CD8-positive, alpha-beta memory T cell (primary cell): ENCODE measurements around the gene RLN3. TPM values are rescaled to one million over a fixed set of nuclear protein-coding genes. Genes with fewer than 3 reads are reported as not detected.

Source experiments
- CTCF ChIA-PET: fragments of 350-600 bp; sonication (Branson Sonifier 250); formaldehyde crosslinking; loops from one replicate; lab custom pipeline; 2021; ENCODE audit warnings: antibody characterized with exemption; lab: Charles Lee
- POLR2A ChIA-PET: fragments of 350-600 bp; sonication (Branson Sonifier 250); formaldehyde crosslinking; loops from one replicate; lab custom pipeline; 2021; ENCODE audit warnings: antibody characterized with exemption; lab: Charles Lee
- DNase-seq, 5 donors: peaks; one replicate each; pipeline versions ENCODE4 v3.0.0 to v3.0.0-alpha.2; 2020 to 2022; ENCODE audit warnings: mixed read lengths in 1 of 5
- H3K27ac ChIP-seq: one replicate; pipeline ENCODE4 v1.7.0; 2013; ENCODE audit warnings: low read depth, mild to moderate bottlenecking, low read length, moderate library complexity
- H3K27me3 ChIP-seq: 2 replicates; pipeline ENCODE4 v1.7.0; 2013; ENCODE audit warnings: low read length, mild to moderate bottlenecking; ENCODE audit not compliant: insufficient read depth, poor library complexity, severe bottlenecking
- H3K36me3 ChIP-seq: 2 replicates; pipeline ENCODE4 v1.7.0; 2013; ENCODE audit warnings: mild to moderate bottlenecking, low read length, moderate library complexity; ENCODE audit not compliant: insufficient read depth
- H3K4me1 ChIP-seq: 2 replicates; pipeline ENCODE4 v1.7.0; 2013; ENCODE audit warnings: mild to moderate bottlenecking, low read length, moderate library complexity; ENCODE audit not compliant: insufficient read depth
- H3K4me3 ChIP-seq: 2 replicates; pipeline ENCODE4 v1.7.0; 2013; ENCODE audit warnings: mild to moderate bottlenecking, low read length
- H3K9me3 ChIP-seq: 2 replicates; pipeline ENCODE4 v1.7.0; 2013; ENCODE audit warnings: mild to moderate bottlenecking, low read length
- H3K27ac Mint-ChIP-seq, 8 donors: one replicate each; pipeline ENCODE4 v1.8.0; 2020 to 2021; ENCODE audit warnings: mixed read lengths in 8 of 8, mild to moderate bottlenecking in 6 of 8, inconsistent platforms in 3 of 8, moderate library complexity in 3 of 8
- H3K27me3 Mint-ChIP-seq, 2 donors: one replicate each; pipeline ENCODE4 v1.8.0; 2020 to 2021; ENCODE audit warnings: mixed read lengths in 2 of 2, mild to moderate bottlenecking in 1 of 2, moderate library complexity in 1 of 2
- H3K36me3 Mint-ChIP-seq, 3 donors: one replicate each; pipeline ENCODE4 v1.8.0; 2020 to 2021; ENCODE audit warnings: mixed read lengths in 3 of 3, inconsistent platforms in 1 of 3, mild to moderate bottlenecking in 1 of 3
- H3K4me1 Mint-ChIP-seq, 3 donors: one replicate each; pipeline ENCODE4 v1.8.0; 2020 to 2021; ENCODE audit warnings: mixed read lengths in 3 of 3, inconsistent platforms in 1 of 3, mild to moderate bottlenecking in 1 of 3
- H3K4me3 Mint-ChIP-seq, 7 donors: one replicate each; pipeline ENCODE4 v1.8.0; 2020 to 2021; ENCODE audit warnings: mixed read lengths in 7 of 7, mild to moderate bottlenecking in 6 of 7, moderate library complexity in 4 of 7, inconsistent platforms in 2 of 7
- H3K9me3 Mint-ChIP-seq, 5 donors: one replicate each; pipeline ENCODE4 v1.8.0; 2020 to 2022; ENCODE audit warnings: mixed read lengths in 5 of 5, mild to moderate bottlenecking in 3 of 5, moderate library complexity in 2 of 5, inconsistent platforms in 1 of 5
- polyA plus RNA-seq: library from polyadenylated mRNA; unstranded; fragments of 300-500 nt; fragmentation: Illumina TruSeq; gene quantifications from one replicate; pipeline ENCODE4 v1.2.3, GENCODE V29; 2021
- total RNA-seq, 2 experiments: library from RNA; stranded (reverse); gene quantifications; one replicate each; pipeline ENCODE4 v1.2.3, GENCODE V29; 2021

RLN3 gene
- total and polyA plus RNA-seq, 3 experiments from 2014 or later: not detected

GRCh38 chr19:14003251-14004055 lies 24.5 kb upstream of the RLN3 start:
- Histone ChIP-seq H3K36me3 (peaks cover 3% of the 10 kb centered on the region), H3K27me3 (no peaks in the 10 kb centered on the region), H3K4me3 (peak overlapping the region; percentile 21), H3K4me1 (peaks cover 49% of the 10 kb centered on the region), H3K9me3 (peaks cover 5% of the 10 kb centered on the region), H3K27ac (peak overlapping the region; percentile 66)
- H3K27ac Mint-ChIP-seq: peak overlapping the region; percentile 96 to 99 (median 96)
- peaks cover 0 to 1% of the 10 kb centered on the region in 2 donors for H3K27me3 Mint-ChIP-seq
- peaks cover 0 to 18% (median 1%) of the 10 kb centered on the region in 3 donors for H3K36me3 Mint-ChIP-seq
- peak in 2 of 5 donors; percentile 36 to 44 for DNase-seq
- H3K4me1 Mint-ChIP-seq: peaks cover 40 to 66% (median 42%) of the 10 kb centered on the region in 3 donors
- POLR2A ChIA-PET: interaction anchor here (0.5 to 2.7 kb wide), 8 partner anchors 12 to 51 kb away, joined by 3 to 11 read pairs (median 3); partner anchors contain the start of genes DCAF15 and IL27RA
- H3K4me3 Mint-ChIP-seq: peak overlapping the region; percentile 60 to 86 (median 71)
- peaks cover 0 to 2% (median 0%) of the 10 kb centered on the region in 5 donors for H3K9me3 Mint-ChIP-seq
- CTCF ChIA-PET: interaction anchor here (0.9 to 2.0 kb wide), 11 partner anchors 11 to 124 kb away, joined by 3 to 6 read pairs (median 4); partner anchors contain the start of genes IL27RA and MISP3

- POLR2A ChIA-PET: interaction anchor here (0.8 to 2.7 kb wide), 5 partner anchors 13 to 27 kb away, joined by 3 to 11 read pairs (median 3); partner anchors contain the start of gene IL27RA
- Histone ChIP-seq H3K4me1 (peaks cover 49% of the 10 kb centered on the region), H3K27ac (peak overlapping the region; percentile 100), H3K4me3 (peak overlapping the region; percentile 35), H3K36me3 (no peaks in the 10 kb centered on the region), H3K9me3 (no peaks in the 10 kb centered on the region), H3K27me3 (no peaks in the 10 kb centered on the region)
- peaks cover 0 to 1% of the 10 kb centered on the region in 2 donors for H3K27me3 Mint-ChIP-seq
- H3K9me3 Mint-ChIP-seq: peaks cover 0 to 2% (median 0%) of the 10 kb centered on the region in 5 donors
- H3K27ac Mint-ChIP-seq: peak overlapping the region; percentile 94 to 100 (median 96)
- peak overlapping the region; percentile 69 to 98 (median 86) for H3K4me3 Mint-ChIP-seq
- DNase-seq: peak in 1 of 5 donors; percentile 25
- H3K36me3 Mint-ChIP-seq: peaks cover 0 to 12% (median 1%) of the 10 kb centered on the region in 3 donors
- CTCF ChIA-PET: interaction anchor here (0.8 to 2.0 kb wide), 6 partner anchors 16 to 132 kb away, joined by 3 to 5 read pairs (median 3); partner anchors contain the start of genes ASF1B and IL27RA
- peaks cover 38 to 60% (median 38%) of the 10 kb centered on the region in 3 donors for H3K4me1 Mint-ChIP-seq
These were observed 23.2 kb upstream of the RLN3 start for GRCh38 chr19:14004619-14005348.

- Histone ChIP-seq H3K4me3 (peak overlapping the region; percentile 53), H3K27ac (peak overlapping the region; percentile 100), H3K36me3 (no peaks in the 10 kb centered on the region), H3K9me3 (no peaks in the 10 kb centered on the region), H3K4me1 (peaks cover 43% of the 10 kb centered on the region), H3K27me3 (no peaks in the 10 kb centered on the region)
- ChIA-PET POLR2A (interaction anchor here (0.5 to 3.1 kb wide), 15 partner anchors 13 to 513 kb away, joined by 3 to 47 read pairs (median 5); partner anchors contain the start of genes ADGRE5, DCAF15, DNAJB1 and IL27RA), CTCF (interaction anchor here (0.8 to 3.5 kb wide), 5 partner anchors 16 to 131 kb away, joined by 3 to 19 read pairs (median 3); partner anchors contain the start of genes ASF1B and IL27RA)
- peaks cover 0 to 1% of the 10 kb centered on the region in 2 donors for H3K27me3 Mint-ChIP-seq
- peaks cover 34 to 52% (median 38%) of the 10 kb centered on the region in 3 donors for H3K4me1 Mint-ChIP-seq
- H3K9me3 Mint-ChIP-seq: peaks cover 0 to 2% (median 0%) of the 10 kb centered on the region in 5 donors
- peak overlapping the region; percentile 90 to 98 (median 96) for H3K4me3 Mint-ChIP-seq
- H3K27ac Mint-ChIP-seq: peak overlapping the region; percentile 96 to 100 (median 100)
- H3K36me3 Mint-ChIP-seq: peaks cover 0 to 10% (median 1%) of the 10 kb centered on the region in 3 donors
- peak; percentile 90 to 96 (median 92) for DNase-seq
These were observed 22.4 kb upstream of the RLN3 start for GRCh38 chr19:14005349-14006084.

GRCh38 chr19:14006085-14006765 lies 21.7 kb upstream of the RLN3 start, which contains the start of gene RFX1:
Gene RFX1 (minus strand): TSS chr19:14006320. CDS start chr19:13993843, 12,477 bp downstream.
- CTCF ChIA-PET: interaction anchor here (1.2 to 3.5 kb wide), 4 partner anchors 25 to 109 kb away, joined by 3 to 19 read pairs (median 5); partner anchors contain the start of gene IL27RA
- peaks cover 34 to 45% (median 34%) of the 10 kb centered on the region in 3 donors for H3K4me1 Mint-ChIP-seq
- Histone ChIP-seq H3K4me1 (peaks cover 36% of the 10 kb centered on the region), H3K9me3 (no peaks in the 10 kb centered on the region), H3K27me3 (no peaks in the 10 kb centered on the region), H3K4me3 (peak within 1 kb of the TSS; percentile 91), H3K36me3 (no peaks in the 10 kb centered on the region), H3K27ac (peak within 1 kb of the TSS; percentile 100)
- H3K27me3 Mint-ChIP-seq: peaks cover 0 to 3% of the 10 kb centered on the region in 2 donors
- POLR2A ChIA-PET: interaction anchor here (0.6 to 3.1 kb wide), 15 partner anchors 12 to 512 kb away, joined by 3 to 47 read pairs (median 5); partner anchors contain the start of genes ADGRE5, DCAF15, DNAJB1 and IL27RA
- H3K9me3 Mint-ChIP-seq: peaks cover 0 to 2% (median 0%) of the 10 kb centered on the region in 5 donors
- peaks cover 0 to 8% (median 1%) of the 10 kb centered on the region in 3 donors for H3K36me3 Mint-ChIP-seq
- peak; percentile 100 for DNase-seq
- H3K27ac Mint-ChIP-seq: peak within 1 kb of the TSS; percentile 96 to 100 (median 100)
- H3K4me3 Mint-ChIP-seq: peak within 1 kb of the TSS; percentile 90 to 98 (median 96)

GRCh38 chr19:14006766-14007562 lies 21.0 kb upstream of the RLN3 start:
- POLR2A ChIA-PET: interaction anchor here (0.6 to 3.1 kb wide), 14 partner anchors 13 to 1839 kb away, joined by 3 to 47 read pairs (median 5); partner anchors contain the start of genes ADGRE5, DCAF15, DNAJB1 and IL27RA
- H3K4me3 Mint-ChIP-seq: peak overlapping the region; percentile 85 to 98 (median 96)
- Histone ChIP-seq H3K4me3 (peak overlapping the region; percentile 91), H3K27me3 (no peaks in the 10 kb centered on the region), H3K4me1 (peaks cover 29% of the 10 kb centered on the region), H3K36me3 (no peaks in the 10 kb centered on the region), H3K9me3 (no peaks in the 10 kb centered on the region), H3K27ac (peak overlapping the region; percentile 100)
- peaks cover 0 to 2% (median 0%) of the 10 kb centered on the region in 5 donors for H3K9me3 Mint-ChIP-seq
- H3K27ac Mint-ChIP-seq: peak overlapping the region; percentile 96 to 100 (median 100)
- peaks cover 0 to 8% (median 1%) of the 10 kb centered on the region in 3 donors for H3K36me3 Mint-ChIP-seq
- CTCF ChIA-PET: interaction anchor here (1.2 to 3.5 kb wide), 5 partner anchors 12 to 108 kb away, joined by 3 to 19 read pairs (median 6); partner anchors contain the start of gene IL27RA
- H3K27me3 Mint-ChIP-seq: peaks cover 0 to 3% of the 10 kb centered on the region in 2 donors
- no peak for DNase-seq
- H3K4me1 Mint-ChIP-seq: peaks cover 32 to 40% (median 34%) of the 10 kb centered on the region in 3 donors

GRCh38 chr19:14012378-14012915 lies 15.5 kb upstream of the RLN3 start:
- POLR2A ChIA-PET: no interaction called here
- CTCF ChIA-PET: no interaction called here
- Histone ChIP-seq H3K9me3 (no peaks in the 10 kb centered on the region), H3K27ac (no peak overlapping the region), H3K36me3 (no peaks in the 10 kb centered on the region), H3K4me3 (no peak overlapping the region), H3K4me1 (no peaks in the 10 kb centered on the region), H3K27me3 (no peaks in the 10 kb centered on the region)
- Mint-ChIP-seq H3K27ac (no peak overlapping the region), H3K36me3 (no peaks in the 10 kb centered on the region), H3K4me3 (no peak overlapping the region), H3K4me1 (peaks cover 4% of the 10 kb centered on the region in 3 donors), H3K9me3 (no peaks in the 10 kb centered on the region), H3K27me3 (peaks cover 0 to 1% of the 10 kb centered on the region in 2 donors)
- DNase-seq: no peak
